NCI-H69 (cell line): ENCODE data around the gene HAND2.
A peak's percentile ranks its signal among the peaks of the same experiment; 100 is the strongest.

Source experiments
- DNase-seq: peaks from one replicate; lab custom pipeline; 2025; lab: John Stamatoyannopoulos, UW

The HAND2 gene

DNA sequence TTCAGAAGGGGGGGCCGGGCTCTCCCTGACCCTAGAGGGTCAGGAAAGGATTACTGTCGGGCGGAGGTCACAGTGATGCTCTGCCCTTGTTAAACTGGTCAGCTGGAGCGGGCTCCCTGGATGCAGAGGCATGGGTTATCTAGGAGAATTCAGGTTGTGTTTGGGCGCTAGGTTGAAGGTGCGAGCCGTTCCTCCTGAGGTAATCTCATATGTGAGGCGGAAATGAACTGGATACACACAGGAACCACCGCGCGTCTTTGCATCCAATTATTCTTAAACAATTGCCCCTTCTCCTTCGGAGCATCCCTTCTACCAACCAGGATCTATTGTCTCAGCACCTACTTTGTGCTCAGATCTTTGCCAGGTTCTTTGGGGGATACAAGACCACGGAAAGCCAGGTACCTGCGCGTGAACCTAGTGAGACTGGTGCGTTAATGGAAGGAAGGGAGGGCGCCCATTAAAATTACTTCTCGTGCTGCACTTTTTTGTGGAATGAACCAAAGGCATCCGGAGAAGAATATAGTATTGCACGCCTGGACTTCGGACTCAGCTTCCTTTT is 28.4 kb downstream of the HAND2 start:
- no peak for DNase-seq

DNA sequence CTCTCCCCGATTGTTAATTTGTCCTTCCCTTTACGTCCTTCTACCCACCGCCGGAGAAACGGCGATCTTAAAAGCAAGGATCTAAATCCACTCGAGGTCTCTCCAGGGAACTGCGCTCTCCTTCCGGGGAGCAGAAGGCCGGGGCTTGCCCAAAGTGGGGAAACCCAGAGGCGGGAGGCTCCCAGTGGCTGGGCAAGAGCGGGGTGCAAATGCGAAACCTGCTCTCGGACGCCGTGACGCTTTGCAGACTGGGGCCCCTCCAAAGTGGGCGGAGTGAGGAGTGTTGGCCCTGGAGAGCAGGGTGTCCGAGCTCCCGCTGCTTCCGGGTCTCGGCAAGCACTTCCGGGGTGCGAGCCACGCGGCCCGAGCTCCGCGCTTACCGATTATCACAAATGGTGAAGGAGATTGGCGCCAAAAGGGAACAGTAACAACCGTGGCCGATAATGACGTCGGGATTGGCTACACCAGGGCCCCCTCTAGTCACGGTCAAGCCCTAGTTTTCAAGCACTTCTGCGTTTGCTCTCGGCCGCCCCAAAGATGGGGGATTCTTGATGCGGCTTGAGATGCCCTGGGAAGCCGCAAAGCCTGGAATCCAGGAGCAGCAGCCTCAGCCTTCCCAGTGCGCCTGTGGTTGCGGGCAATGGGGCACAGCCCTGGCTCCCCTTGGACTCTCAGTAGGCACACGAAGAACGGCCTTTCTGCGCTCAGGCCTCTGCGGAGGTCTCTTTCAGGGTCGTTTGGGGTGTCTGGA is 29.0 kb downstream of the HAND2 start:
- no peak for DNase-seq

DNA sequence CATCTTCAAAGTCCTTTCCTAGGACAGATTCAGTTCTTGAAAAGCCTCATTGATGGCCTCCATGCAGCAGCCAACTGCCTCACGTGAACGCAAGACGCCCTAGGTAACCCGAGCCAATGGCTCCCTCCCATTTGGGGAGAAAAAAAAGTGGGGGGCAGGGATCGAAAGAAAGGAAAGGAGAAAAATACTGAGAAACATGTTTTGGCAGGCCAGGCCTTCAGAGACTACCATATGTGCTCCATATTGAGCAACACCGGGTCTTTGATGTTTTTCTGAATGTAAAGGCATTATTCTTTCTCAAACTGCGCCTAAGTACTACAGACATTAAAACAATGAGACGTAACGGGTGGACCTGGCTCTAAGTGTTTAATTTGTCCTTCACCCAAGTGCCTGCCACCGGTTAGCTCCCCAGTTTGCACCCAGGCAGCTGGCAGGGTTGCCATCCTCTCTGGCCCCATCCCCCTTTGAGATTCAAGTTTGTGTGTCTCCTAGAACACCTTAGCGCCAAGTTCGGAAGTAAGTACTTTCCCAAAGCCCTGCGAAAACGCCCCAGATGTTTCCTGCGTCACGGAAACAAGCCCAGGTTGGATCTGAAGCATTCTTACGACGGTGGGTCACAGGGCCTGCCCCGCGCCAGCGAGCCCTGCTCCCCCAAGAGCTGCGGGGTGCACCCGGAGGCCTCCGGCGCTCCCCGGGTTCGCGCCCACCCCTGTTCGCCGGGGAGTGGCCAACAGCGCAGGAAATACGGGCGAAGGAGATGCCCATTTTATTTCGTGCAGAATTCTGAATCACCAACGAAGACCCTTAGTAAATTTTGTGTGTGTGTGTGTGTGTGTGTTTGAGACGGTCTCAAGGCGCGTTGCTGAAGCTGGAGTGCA is 30.1 kb downstream of the HAND2 start:
- DNase-seq = peak; percentile 23

DNA sequence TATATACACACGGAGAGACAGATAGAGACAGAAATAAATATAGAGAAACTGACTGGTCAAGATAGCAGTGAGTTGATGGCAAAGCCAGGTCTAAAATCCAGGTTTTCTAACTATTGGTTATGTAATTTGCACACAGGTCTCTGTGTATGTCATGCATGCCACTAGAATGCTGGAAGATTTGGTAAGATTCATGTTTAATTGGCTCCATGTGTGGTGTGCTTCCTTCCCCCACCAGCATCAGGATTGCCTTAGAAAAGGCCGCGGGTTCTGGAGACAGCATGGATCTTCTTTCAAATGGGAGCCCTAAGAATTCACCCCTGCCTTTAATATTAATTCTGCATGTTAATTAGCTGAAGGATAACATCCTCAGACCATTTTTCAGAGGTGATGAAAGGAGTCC is 31.3 kb downstream of the HAND2 start:
- DNase-seq = no peak

DNA sequence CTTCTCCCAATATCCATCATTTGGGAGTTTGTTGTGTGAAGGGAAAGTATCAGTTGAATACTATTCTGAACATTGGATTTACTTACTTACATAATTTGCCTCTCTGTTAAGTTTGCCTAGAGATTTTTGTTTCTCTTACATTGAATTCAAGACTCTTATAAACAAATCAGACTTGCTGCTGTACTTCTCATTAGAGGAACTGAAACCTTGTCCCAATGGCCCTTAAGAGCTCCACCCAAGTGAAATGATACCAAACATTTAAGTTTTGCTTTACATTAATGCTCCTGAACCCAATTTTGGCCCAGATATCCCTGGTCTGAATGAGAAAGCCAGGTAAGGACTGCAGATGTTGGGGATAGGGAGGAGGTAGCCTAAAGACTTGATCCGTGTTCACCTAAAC is 32.0 kb downstream of the HAND2 start:
- no peak for DNase-seq

DNA sequence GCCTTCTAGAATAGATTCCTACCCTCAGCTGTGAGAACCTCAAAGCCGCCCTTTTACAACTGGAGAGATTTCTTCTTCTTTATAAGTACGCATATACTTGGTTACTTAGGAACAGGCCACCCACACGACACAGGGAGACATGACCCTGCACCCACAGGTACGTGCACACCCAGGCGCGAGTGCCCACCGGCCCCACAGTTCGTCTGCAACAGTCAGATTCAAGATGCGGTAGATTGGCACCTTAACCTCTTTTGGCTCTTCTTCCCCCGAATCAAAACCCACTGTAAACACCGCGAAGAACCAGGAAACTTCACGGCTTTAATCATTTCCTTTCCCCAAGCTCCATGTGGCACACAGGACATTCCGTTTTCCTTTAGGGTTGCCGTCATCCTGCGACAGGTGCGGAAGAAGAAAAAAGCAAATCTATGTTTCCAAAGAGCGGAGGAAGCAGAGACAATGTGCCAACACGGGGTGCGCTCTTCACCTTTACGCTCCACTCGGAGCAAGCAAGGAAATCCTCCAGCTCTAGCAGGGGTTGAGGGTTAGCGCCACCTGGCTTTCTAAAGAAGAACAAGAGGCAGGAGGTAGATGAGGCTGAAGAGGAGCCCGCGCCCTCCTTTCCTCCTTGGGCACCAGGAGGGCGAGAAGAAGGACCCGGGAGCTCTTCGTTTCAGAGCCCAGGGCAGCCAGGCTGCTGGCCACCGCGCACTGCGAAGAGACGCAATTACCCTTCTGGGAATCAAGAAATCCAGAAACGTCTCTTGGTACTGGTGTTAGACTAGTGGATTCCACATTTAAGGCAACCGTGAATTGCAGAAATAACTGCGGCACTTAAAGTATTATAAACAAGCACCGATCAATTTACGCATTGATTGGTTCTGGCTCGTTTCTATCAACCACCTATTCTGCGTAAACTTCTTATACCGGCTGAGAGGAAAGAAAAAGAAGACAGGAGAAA is 35.7 kb downstream of the HAND2 start:
- DNase-seq = peak; percentile 91

DNA sequence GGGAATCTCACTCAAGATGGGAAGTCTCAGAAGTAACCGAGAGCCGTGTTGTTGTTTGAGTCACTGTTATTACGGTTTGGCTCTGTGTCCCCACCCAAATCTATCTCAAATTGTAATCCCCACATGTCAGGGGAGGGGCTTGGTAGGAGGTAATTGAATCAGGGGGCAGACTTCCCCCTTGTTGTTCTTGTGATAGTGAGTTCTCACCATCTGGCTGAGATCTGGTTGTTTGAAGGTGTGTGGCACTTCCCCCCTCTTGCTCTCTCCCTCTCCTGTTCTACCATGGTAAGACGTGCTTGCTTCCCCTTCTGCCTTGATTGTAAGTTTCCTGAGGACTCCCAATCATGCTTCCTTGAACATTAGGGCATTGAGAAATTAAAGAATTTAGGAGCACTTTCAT is 37.0 kb downstream of the HAND2 start:
- DNase-seq = peak; percentile 26

DNA sequence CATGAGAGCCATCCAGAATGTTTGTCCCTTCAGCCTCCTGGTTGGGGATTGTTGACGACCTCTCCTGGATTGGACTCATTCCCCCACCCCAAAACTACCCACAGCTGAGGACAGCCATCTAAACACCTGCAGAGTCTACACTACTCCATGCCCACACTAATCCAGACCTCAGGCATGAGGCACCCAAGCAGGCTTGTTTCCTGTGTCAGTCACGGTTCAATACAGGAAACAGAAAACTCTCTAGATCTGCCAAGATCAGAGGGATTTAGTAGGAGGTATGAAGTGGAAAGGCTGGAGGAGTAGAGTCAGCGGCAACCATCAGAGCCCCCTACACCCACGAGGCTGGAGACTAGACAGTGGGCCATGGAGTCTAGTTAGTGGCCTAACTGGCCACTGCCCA is 37.7 kb downstream of the HAND2 start:
- no peak for DNase-seq

DNA sequence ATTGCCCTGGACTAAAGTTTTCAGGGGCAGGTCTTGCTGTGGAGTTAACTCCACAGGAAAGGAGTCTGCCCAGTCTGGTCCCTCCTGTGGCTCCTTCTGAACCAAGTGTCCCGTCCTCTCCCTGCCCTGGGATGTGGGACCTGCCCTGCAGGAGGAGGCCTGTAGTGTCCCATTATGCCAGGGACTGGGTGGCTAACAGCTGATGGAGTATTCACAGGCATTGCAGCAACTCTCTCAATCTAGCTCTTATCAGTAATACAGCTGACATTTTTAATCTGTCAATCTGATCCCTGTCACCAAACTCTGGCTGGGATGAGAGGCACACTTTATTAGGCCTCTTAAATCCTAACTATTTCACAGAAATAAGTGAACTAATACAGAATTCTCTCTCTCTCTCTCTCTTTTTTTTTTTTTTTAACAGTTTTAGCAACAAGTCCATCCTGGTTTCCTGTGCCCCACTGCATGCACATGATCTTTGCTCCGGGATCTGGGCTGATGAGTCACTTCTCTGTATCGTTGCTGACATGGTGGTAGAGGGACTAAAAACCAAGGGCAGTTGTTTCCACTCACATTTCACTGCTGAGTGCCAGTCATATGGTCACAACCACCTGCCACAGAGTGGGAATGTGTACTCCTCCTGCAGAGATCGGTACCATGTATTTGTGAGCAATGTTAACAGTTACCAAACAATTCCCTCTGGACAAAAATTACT is 39.1 kb downstream of the HAND2 start:
- DNase-seq = peak; percentile 40

DNA sequence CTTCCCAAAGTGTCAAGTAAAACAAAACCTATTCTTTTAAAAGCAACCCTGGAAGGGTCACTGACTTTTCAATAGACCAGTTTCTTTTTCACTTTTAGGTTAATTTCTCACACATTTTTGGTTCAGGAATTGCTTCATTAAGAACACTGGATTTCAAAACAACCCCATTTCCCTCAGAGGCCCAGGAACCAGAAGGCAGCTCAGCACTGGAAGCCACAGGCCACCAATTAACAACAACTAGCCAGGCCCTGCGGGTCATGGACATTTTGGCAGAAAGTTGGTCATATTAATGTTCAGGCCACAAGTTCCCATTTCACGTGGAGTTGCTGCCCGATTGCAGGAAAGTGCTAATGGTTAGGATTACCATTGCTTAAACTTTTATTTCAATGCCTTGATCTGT is 39.8 kb downstream of the HAND2 start:
- no peak for DNase-seq

DNA sequence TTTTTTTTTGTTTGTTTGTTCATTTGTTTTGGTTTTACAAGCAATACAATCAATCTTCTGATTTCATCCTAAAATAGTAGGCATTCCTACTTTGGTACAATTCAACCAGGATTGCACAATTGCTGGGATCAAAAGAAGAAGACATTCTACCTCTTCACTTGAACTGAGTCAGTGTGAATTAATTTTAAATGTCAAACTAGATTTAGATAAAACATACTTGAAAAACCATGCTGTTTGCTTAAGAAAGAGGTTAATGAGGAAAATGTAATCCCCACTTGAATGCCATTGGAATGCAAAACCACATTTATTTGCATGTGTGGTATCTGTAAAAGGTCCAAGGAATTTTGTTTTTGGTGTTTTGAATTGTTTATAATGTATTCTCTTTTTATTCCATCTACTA is 40.5 kb downstream of the HAND2 start:
- no peak for DNase-seq

DNA sequence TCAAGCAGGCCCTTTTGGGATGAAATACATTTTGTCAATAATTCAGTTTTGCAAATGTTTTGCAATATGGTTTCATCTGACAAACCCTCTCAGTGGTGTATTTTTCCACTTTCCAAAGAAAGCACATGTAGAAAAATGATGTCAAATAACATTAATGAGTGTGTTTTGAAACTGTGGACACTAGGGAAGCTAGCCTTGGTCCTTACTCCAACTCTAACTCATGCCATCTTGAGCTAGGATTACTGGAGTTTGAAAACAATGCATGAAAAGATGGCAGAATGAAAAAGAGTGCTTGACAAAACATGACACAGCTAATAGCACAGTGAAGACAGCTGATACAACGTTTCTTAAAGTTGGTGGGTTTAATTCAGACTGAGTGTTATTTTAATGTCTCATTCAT is 41.4 kb downstream of the HAND2 start:
- DNase-seq = no peak

DNA sequence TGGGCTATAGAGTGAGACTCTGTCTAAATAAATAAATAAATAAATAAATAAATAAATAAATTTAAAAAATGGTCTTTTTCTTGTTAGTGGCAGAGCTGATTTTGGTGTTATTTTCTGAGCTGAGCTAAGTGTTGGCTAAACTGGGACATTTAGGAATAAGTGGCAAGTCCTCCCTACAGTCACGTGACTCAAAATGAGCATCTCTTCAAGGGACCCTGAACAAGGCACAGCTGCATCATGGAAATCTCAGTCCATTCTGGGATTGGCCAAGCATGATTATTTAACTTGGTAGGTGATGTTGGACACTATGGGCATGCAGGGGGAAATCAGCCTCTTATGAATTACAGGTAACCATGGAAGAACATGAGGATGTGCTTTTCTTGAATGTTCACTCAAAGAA is 42.0 kb downstream of the HAND2 start:
- no peak for DNase-seq

DNA sequence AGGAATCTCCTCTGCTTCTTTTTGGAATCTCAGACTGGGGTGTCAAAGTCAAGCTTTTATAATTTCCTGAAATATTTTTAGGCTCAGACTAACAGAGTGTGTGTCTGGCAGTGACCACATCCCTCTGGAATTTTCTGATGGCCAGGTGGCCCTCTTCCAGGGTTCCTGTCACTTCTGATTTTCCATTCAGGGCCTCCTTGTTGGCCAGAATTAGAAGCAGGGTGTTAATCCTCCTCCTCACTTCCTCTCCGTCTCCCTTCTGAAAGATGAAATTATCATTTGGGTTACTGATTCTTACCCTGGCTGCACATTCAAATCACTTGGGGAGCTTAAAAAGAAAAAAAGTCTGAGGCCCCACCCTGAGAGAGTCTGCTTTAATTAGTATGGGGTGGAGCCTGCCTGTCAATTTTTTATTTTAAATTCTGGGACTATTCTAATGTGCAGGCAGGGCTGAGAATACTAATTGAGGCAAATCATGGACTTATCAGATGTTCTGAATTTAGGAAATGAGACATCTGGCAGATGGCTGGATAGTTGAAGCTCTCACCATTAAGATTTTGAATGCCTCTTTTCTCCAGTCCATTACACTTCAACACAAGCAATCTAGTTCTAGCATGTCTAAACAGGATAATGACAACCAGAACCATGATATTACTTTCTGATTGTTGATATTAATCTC is 43.2 kb downstream of the HAND2 start:
- peak; percentile 87 for DNase-seq

DNA sequence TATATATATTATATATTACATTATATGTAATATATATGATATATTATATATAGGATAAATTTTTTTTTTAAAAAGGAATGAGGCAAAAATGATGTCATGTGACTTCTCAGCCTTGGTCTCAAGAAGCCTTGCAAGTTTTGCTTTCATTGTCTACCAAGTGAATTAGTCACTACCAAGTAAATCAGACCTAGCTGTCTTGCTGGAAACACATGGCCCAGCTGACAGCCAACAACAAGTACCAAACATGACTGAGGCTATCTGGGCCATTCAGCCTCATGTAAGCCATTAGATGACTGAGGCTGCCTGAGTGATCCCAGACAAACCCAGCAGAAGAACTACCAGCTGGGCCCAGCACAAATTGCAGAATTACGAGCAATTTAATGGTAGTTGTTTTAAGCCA is 44.9 kb downstream of the HAND2 start:
- DNase-seq = peak; percentile 30

DNA sequence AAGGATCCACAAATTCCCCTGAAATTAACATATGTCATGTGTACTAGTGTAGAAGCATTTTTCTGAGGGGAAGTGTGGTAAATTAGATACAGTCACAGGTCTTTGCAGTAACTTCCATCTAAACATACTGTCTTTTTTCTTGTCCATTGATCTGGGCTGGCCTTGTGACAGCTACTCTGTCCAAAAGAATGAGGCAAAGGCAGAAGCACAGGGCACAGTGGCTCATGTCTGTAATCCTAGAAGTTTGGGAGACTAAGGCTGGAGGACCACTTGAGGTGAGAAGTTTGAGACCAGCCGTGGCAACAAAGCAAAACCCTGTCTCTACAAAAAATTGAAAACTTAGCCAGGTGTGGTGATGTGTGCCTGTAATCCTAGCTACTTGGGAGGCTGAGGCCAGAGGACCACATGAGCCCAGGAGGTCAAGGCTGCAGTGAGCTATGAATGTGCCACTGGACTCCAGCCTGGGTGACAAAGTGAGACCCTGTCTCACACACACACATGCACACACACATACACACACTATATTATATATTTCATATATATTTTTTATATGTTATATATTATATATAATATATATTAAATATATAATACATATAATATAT is 47.6 kb downstream of the HAND2 start:
- DNase-seq = no peak

DNA sequence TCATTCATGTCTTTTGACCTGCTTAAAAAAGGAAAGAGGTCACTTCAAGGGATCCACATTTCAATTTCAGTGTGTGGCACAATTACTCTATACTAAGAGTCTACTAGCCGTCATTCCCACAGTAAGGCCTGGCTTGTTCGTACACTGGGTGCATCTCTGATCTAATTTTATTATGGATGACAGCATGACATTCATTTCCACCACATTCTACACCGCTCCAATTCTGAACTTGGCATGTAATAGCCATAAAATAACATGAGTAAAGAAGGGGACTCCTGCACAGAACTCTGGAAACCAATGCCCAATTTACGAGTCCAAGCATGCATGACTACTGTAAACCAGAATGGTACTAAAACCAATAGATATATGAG is 51.1 kb downstream of the HAND2 start:
- no peak for DNase-seq

DNA sequence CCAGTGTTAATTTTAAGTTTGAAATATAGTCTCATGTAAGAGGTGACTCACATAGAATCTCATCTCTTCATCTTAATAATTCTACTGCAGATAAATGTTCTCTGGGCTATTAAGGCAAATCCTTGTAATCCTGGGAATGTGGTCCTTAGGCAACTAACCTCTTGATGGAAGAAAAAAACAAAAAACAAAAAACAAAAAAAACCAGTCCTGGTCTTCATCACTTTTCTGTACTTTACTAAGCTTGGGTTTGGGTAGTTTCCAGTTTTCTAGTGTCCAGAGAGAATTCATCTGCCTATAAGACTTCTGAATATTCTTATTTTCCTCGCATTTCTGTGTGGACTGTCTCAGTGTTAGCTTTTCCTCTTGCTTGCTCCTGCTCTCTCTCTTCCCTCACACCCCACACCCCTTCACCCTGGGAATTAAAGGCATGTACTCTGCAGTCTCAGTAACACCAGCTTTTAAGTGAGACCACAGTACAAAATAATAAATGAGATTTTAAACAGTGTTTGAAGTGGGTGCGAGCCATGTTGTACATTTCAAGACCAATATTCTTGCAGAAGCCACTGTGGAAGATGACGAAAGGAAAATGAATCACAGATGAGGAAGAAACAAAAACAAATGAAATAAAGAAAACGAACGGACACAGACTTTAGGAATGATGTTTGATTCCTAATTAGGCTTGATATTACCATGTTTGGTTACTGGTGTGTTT is 51.7 kb downstream of the HAND2 start:
- no peak for DNase-seq

DNA sequence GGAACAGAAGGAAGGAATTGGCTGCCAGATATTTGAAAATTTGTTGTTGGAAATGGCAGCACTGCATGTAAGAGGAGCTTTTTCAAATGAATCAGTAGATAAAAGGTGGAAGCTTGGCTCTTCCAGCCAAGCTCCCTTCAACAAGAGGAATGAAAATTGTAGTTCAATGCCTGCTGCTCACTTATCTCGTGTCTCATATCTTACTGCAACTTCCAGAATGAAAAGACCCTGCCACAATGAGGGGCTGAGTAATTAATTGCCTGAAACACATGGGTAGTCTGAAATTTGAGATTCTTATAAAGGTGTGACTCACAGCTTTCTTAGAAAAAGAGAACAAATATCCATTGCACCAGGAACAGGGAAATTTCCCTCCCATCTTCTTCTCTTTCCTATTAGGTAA is 53.0 kb downstream of the HAND2 start:
- peak; percentile 49 for DNase-seq
